HG03457 (cell line): ENCODE data around the gene TAF1D.

Experiments
- ATAC-seq: cut with Tn5 transposase; IDR thresholded peaks from one replicate; pipeline ENCODE4 v1.9.1; 2021; ENCODE audit warnings: moderate number of reproducible peaks; ENCODE audit not compliant: unreplicated experiment

The TAF1D gene

GRCh38 chr11:93727985-93728791 lies 13.1 kb downstream of the TAF1D start:
- ATAC-seq: no peak

- no peak for ATAC-seq
Observed at GRCh38 chr11:93724089-93724488, 17.2 kb downstream of the TAF1D start.

GRCh38 chr11:93720522-93720921 lies 20.8 kb downstream of the TAF1D start:
- no peak for ATAC-seq

GRCh38 chr11:93719310-93719709 lies 22.0 kb downstream of the TAF1D start:
- no peak for ATAC-seq

GRCh38 chr11:93718057-93718563 lies 23.2 kb downstream of the TAF1D start:
- peak; percentile 92 for ATAC-seq

GRCh38 chr11:93717501-93717900 lies 23.8 kb downstream of the TAF1D start:
- ATAC-seq: no peak

GRCh38 chr11:93715797-93716396 lies 25.4 kb downstream of the TAF1D start:
- no peak for ATAC-seq

GRCh38 chr11:93712678-93713077 lies 28.6 kb downstream of the TAF1D start:
- ATAC-seq: no peak

- no peak for ATAC-seq
Observed at GRCh38 chr11:93710239-93710638, 31.1 kb downstream of the TAF1D start.

GRCh38 chr11:93704237-93704636 lies 37.1 kb downstream of the TAF1D start:
- no peak for ATAC-seq

GRCh38 chr11:93700830-93701229 lies 40.5 kb downstream of the TAF1D start:
- ATAC-seq: no peak

GRCh38 chr11:93697611-93698010 lies 43.7 kb downstream of the TAF1D start:
- no peak for ATAC-seq

- no peak for ATAC-seq
Observed at GRCh38 chr11:93694557-93694956, 46.7 kb downstream of the TAF1D start.

- no peak for ATAC-seq
Observed at GRCh38 chr11:93694109-93694508, 47.2 kb downstream of the TAF1D start.

GRCh38 chr11:93689240-93689639 lies 52.1 kb downstream of the TAF1D start:
- ATAC-seq: no peak

- ATAC-seq: no peak
Observed at GRCh38 chr11:93686812-93687211, 54.5 kb downstream of the TAF1D start.

- ATAC-seq: no peak
Observed at GRCh38 chr11:93686226-93686625, 55.1 kb downstream of the TAF1D start.
